B cell (primary cell): ENCODE data around the gene CELF4. TPM values are rescaled to one million over a fixed set of nuclear protein-coding genes. Genes with fewer than 3 reads are reported as not detected.

Experiments used
- ATAC-seq: fragments of 200-7000 bp; cut with Tn5 transposase; one replicate; pipeline ENCODE4 v1.10.0; 2021; ENCODE audit warnings: low read depth, mild to moderate bottlenecking, moderate number of reproducible peaks, moderate library complexity
- CTCF ChIA-PET: fragments of 350-600 bp; sonication (Branson Sonifier 250); formaldehyde crosslinking; loops from one replicate; lab custom pipeline; 2021; ENCODE audit warnings: antibody characterized with exemption, inconsistent platforms; lab: Charles Lee
- POLR2A ChIA-PET: fragments of 350-600 bp; sonication (Branson Sonifier 250); formaldehyde crosslinking; loops from one replicate; lab custom pipeline; 2021; ENCODE audit warnings: antibody characterized with exemption; lab: Charles Lee
- DNase-seq: peaks from one replicate; pipeline ENCODE4 v3.0.0; 2013
- H2AFZ ChIP-seq: 2 replicates; pipeline ENCODE4 v1.6.1; 2012; ENCODE audit warnings: mild to moderate bottlenecking, low read depth, low read length; ENCODE audit not compliant: insufficient read depth, poor library complexity, severe bottlenecking
- H3K27ac ChIP-seq, 2 donors: 1 replicate in 1 of 2; 2 replicates in 1 of 2; pipeline ENCODE4 v1.5.1; 2012 to 2013; ENCODE audit warnings: low read length in 2 of 2, mild to moderate bottlenecking in 2 of 2, moderate library complexity in 1 of 2
- H3K27me3 ChIP-seq, 4 experiments: fragments of 200-600 bp in 1 of 4; sonication (generic) in 1 of 4; replicated peaks in 1 of 4; 1 replicate in 2 of 4; 2 replicates in 2 of 4; pipeline versions ENCODE4 v1.6.1 to v1.7.0; 2013 to 2016; ENCODE audit warnings: low read length in 3 of 4, mild to moderate bottlenecking in 2 of 4, mixed read lengths in 1 of 4, moderate library complexity in 1 of 4; ENCODE audit not compliant: insufficient read depth in 4 of 4, control insufficient read depth in 3 of 4; ENCODE audit errors: control extremely low read depth in 1 of 4
- H3K36me3 ChIP-seq, 2 experiments: replicated peaks in 1 of 2; 1 replicate in 1 of 2; 2 replicates in 1 of 2; pipeline versions ENCODE4 v1.6.1 to v1.7.1; 2013; ENCODE audit warnings: low read length in 1 of 2; ENCODE audit not compliant: insufficient read depth in 2 of 2, control insufficient read depth in 1 of 2; ENCODE audit errors: control extremely low read depth in 1 of 2, extremely low read depth in 1 of 2
- H3K4me1 ChIP-seq, 2 donors: fragments of 200-600 bp in 1 of 2; sonication (generic) in 1 of 2; 1 replicate in 1 of 2; 2 replicates in 1 of 2; pipeline versions ENCODE4 v1.5.1 to v1.6.1; 2013 to 2017; ENCODE audit warnings: low read length in 2 of 2; ENCODE audit not compliant: control insufficient read depth in 2 of 2, insufficient read depth in 2 of 2
- H3K4me2 ChIP-seq: replicated peaks from 2 replicates; pipeline ENCODE3; 2012; ENCODE audit warnings: mild to moderate bottlenecking, low read depth, low read length; ENCODE audit not compliant: poor library complexity, severe bottlenecking
- H3K4me3 ChIP-seq, 5 experiments: fragments of 200-600 bp in 1 of 5; sonication (generic) in 1 of 5; 1 replicate in 3 of 5; 2 replicates in 2 of 5; pipeline versions ENCODE4 v1.5.1 to v1.7.0; 2011 to 2016; ENCODE audit warnings: low read length in 4 of 5, mild to moderate bottlenecking in 4 of 5, low read depth in 2 of 5, control low read depth in 1 of 5, moderate library complexity in 1 of 5; ENCODE audit not compliant: insufficient read depth in 1 of 5; ENCODE audit errors: control extremely low read depth in 1 of 5, extremely low read depth in 1 of 5
- H3K79me2 ChIP-seq: fragments of 200-600 bp; sonication (generic); one replicate; pipeline ENCODE4 v1.6.0; 2016; ENCODE audit warnings: low read length; ENCODE audit not compliant: control insufficient read depth, insufficient read depth
- H3K9ac ChIP-seq: fragments of 200-600 bp; sonication (generic); 2 replicates; pipeline ENCODE4 v1.6.1; 2017; ENCODE audit warnings: mild to moderate bottlenecking, low read length, moderate library complexity
- H3K9me3 ChIP-seq, 3 donors: one replicate each; pipeline versions ENCODE4 v1.6.1 to v1.7.1; 2013; ENCODE audit warnings: low read length in 2 of 3; ENCODE audit not compliant: control insufficient read depth in 2 of 3, insufficient read depth in 1 of 3; ENCODE audit errors: control extremely low read depth in 1 of 3
- H4K20me1 ChIP-seq: 2 replicates; pipeline ENCODE4 v1.6.0; 2012; ENCODE audit warnings: mild to moderate bottlenecking, low read length; ENCODE audit not compliant: insufficient read depth, control insufficient read depth, poor library complexity, severe bottlenecking
- H3K27ac Mint-ChIP-seq: one replicate; pipeline ENCODE4 v1.8.0; 2021; ENCODE audit warnings: mixed read lengths
- H3K27me3 Mint-ChIP-seq: one replicate; pipeline ENCODE4 v1.8.0; 2021; ENCODE audit warnings: mixed read lengths
- H3K4me1 Mint-ChIP-seq: one replicate; pipeline ENCODE4 v1.8.0; 2021; ENCODE audit warnings: mixed read lengths
- H3K4me3 Mint-ChIP-seq: one replicate; pipeline ENCODE4 v1.8.0; 2021; ENCODE audit warnings: mixed read lengths
- H3K9me3 Mint-ChIP-seq: one replicate; pipeline ENCODE4 v1.8.0; 2022; ENCODE audit warnings: mixed read lengths; ENCODE audit not compliant: insufficient read depth
- CTCF ChIP-seq: fragments of 200-600 bp; IDR thresholded peaks from one replicate; pipeline ENCODE4 v1.8.0; 2022; ENCODE audit warnings: antibody characterized with exemption, mild to moderate bottlenecking
- EZH2 ChIP-seq: IDR thresholded peaks from 2 replicates; pipeline ENCODE4 v1.6.1; 2012; ENCODE audit warnings: borderline replicate concordance, low read depth, mild to moderate bottlenecking, moderate library complexity, low read length; ENCODE audit not compliant: insufficient read depth, poor library complexity, severe bottlenecking
- WGBS: methylation state at CpG from one replicate; pipeline ENCODE4 v1.1.5; 2013; ENCODE audit warnings: missing lambda C conversion rate; ENCODE audit not compliant: insufficient coverage; 5-methylcytosine and 5-hydroxymethylcytosine counted together
- intact Hi-C: fragments of 100-400 bp; cut with micrococcal nuclease; formaldehyde crosslinking; loops from one replicate; pipeline ENCODE4 v1.10.0; 2022
- polyA plus RNA-seq: library from polyadenylated mRNA; depleted of rRNA; stranded (reverse); fragments of >200 nt; gene quantifications from 2 replicates; pipeline ENCODE4 v1.2.3, GENCODE V29; 2012
- total RNA-seq, 2 donors: library from RNA; stranded (reverse); fragments of 120-200 nt in 1 of 2; gene quantifications; 1 replicate in 1 of 2; 2 replicates in 1 of 2; pipeline versions ENCODE4 v1.2.3 to v1.2.4, GENCODE V29; 2013 to 2022

CELF4 gene
- total and polyA plus RNA-seq, 2 donors (not counting 1 experiment from before 2014, with no cell fraction given) = not detected

- H3K27ac Mint-ChIP-seq = no peak overlapping the region
- H3K4me1 Mint-ChIP-seq = no peaks in the 10 kb centered on the region
- no peaks in the 10 kb centered on the region for H4K20me1 ChIP-seq
- H3K9me3 Mint-ChIP-seq = no peaks in the 10 kb centered on the region
- POLR2A ChIA-PET = no interaction called here
- WGBS = 86% methylated on average over 2 of the region's 7 CpGs
- H3K9ac ChIP-seq = no peak overlapping the region
- no peaks in the 10 kb centered on the region for H3K27me3 Mint-ChIP-seq
- no peak overlapping the region for H2AFZ ChIP-seq
- H3K4me2 ChIP-seq = no peak overlapping the region
- no peak overlapping the region for H3K4me3 ChIP-seq
- ATAC-seq = no peak
- H3K27ac ChIP-seq = no peak overlapping the region
- H3K4me3 Mint-ChIP-seq = no peak overlapping the region
- intact Hi-C loops = no loop called here
- H3K79me2 ChIP-seq = no peaks in the 10 kb centered on the region
- DNase-seq = no peak
- no peaks in the 10 kb centered on the region for H3K27me3 ChIP-seq
- CTCF ChIA-PET = no interaction called here
- no peaks in the 10 kb centered on the region for H3K36me3 ChIP-seq
- H3K4me1 ChIP-seq = no peaks in the 10 kb centered on the region
- TF ChIP-seq CTCF = no peak
- no peak for TF ChIP-seq EZH2
- peaks cover 0 to 6% (median 0%) of the 10 kb centered on the region in 3 donors for H3K9me3 ChIP-seq
These were observed 19.5 kb upstream of the CELF4 start for GRCh38 chr18:37584952-37585695.

- H3K27me3 Mint-ChIP-seq = peaks cover 2% of the 10 kb centered on the region
- H3K27ac ChIP-seq = no peak overlapping the region
- WGBS = 90% methylated on average over 2 of the region's 3 CpGs
- no peaks in the 10 kb centered on the region for H3K79me2 ChIP-seq
- H3K4me1 Mint-ChIP-seq = no peaks in the 10 kb centered on the region
- no peaks in the 10 kb centered on the region for H3K27me3 ChIP-seq
- H3K27ac Mint-ChIP-seq = no peak overlapping the region
- DNase-seq = no peak
- peaks cover 0 to 6% (median 0%) of the 10 kb centered on the region in 3 donors for H3K9me3 ChIP-seq
- ChIA-PET CTCF (no interaction called here), POLR2A (no interaction called here)
- H3K9me3 Mint-ChIP-seq = no peaks in the 10 kb centered on the region
- no peak for TF ChIP-seq EZH2
- no peak for TF ChIP-seq CTCF
- H3K4me2 ChIP-seq = no peak overlapping the region
- no peak overlapping the region for H3K4me3 ChIP-seq
- no peak overlapping the region for H3K9ac ChIP-seq
- H4K20me1 ChIP-seq = no peaks in the 10 kb centered on the region
- no peak for ATAC-seq
- no peak overlapping the region for H2AFZ ChIP-seq
- intact Hi-C loops = no loop called here
- H3K4me1 ChIP-seq = no peaks in the 10 kb centered on the region
- H3K36me3 ChIP-seq = no peaks in the 10 kb centered on the region
- H3K4me3 Mint-ChIP-seq = no peak overlapping the region
These were observed 18.6 kb upstream of the CELF4 start for GRCh38 chr18:37584217-37584616.
